Activated CD8-positive, alpha-beta memory T cell treated with anti-CD3 and anti-CD28 coated beads for 1 hour (primary cell): ENCODE measurements around the gene CEP70.
"Not testable (repeated sequence)": the region's sequence is repeated elsewhere in the genome, so short reads cannot be mapped to it uniquely, and the experiment has no call there.

ENCODE experiments used
- DNase-seq, 2 donors: peaks; one replicate each; pipeline ENCODE4 v3.0.0-alpha.2; 2020; ENCODE audit warnings: low read depth in 1 of 2; ENCODE audit errors: extremely low read depth in 1 of 2

Gene CEP70

DNA sequence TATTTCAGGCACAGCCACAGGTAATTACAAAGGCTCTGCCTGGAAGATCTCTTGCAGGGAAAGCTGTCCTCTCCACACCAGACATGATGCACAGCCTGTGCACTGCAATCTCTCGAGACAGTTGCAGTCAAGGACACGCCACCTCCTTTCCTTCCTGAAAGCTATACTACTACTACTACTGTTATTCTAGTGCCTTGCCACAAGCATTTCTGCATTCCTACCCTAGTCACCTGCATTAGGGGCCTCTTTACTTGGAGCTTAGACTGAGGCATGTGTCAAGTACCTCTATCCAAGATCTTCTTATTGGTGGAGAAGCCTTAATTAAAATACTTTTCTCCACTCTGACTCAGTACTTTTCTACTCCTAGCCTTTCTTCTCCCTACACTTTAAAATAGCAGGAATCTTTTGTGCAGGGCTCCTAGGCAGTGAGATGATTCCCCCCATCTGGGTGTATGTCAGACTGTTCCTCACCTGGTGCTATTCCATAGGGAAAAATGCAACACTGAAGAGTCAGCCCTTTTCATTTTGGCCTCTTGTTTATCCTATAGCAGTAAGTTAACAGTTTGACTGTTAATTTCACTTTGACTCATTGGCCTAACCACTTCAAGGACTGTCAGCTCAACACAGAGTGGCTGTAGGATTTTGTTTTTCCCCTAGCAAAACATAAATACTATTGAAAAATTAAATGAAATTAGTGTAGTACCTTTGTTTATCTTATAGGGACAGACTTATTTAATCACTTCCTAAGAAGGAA, 80.8 kb downstream of the CEP70 start:
- no peak for DNase-seq

- no peak for DNase-seq
These were observed 82.1 kb downstream of the CEP70 start for GRCh38 chr3:138511945-138512344.

DNA sequence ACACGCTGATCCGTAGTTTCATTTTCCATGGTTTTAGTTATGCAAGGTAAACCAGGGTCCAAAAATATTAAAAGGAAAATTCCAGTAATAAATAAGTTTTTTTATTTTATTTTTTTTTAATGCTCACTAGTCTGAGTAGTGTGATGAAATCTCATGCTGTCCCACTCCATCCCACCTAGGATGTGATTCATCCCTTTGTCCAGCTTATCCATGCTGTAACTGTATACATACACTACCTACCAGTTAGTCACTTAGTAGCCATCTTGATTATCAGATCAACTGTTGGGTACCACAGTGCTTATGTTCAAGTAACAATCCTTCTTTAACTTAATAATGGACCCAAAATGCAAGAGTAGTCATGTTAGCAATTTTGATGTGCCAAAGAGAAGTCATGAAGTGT, 84.5 kb downstream of the CEP70 start:
- DNase-seq, result no peak

DNA sequence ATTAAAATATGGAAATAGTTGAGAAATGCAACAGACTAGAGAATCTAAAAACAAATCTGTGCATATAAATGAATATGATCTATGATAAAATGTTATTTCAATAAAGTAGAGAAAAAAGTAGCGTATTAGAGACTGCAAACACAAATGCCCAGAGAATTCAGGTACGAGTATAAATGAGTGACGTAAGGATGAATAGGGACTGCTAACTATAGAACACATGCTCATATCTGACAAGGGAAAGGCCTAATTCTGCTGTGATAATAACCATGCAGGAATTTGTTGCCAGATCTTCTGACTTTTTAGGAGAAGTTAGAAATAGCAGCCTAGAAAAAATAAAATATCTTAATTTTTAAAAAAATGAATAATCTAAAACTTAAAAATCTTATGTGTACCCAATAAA, 86.5 kb downstream of the CEP70 start:
- DNase-seq, result no peak

DNA sequence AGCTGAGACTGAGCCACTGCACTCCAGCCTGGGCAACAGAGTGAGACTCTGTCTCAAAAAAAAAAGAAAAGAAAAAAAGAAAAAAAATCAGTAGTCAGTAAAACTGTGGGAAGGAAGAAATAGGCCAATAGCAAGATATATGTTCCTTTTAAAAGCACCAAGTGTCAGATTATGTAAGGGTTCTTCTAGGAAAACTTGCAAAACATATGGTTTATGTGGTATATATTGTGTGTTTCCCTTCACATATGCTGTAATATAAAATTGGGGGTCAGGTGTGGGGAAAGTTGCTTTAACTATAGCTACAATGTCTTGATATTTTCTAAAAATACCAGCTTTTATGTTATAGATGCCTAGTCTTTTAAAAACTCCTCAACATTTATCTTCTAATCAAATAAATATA, 95.1 kb downstream of the CEP70 start:
- DNase-seq, result no peak

DNA sequence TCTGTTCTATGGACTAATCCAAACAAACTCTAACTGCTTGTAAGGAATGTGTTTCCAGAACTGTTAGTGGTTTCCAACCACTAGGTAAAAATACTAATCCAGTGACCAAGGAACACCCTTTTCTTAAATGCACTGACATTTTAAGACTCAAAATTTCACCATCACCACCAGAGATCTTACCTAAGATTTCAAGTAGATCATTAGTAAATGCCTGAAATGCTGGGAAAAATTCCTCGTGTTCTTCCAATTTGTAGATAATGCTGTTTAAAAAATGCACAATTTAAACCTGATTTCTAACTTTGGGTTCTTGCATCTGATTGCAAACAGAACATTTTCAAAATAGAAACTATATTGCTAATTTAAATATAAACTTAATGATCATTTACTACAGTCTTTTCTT, 96.2 kb downstream of the CEP70 start:
- DNase-seq, result no peak

GRCh38 chr3:138497021-138497420, 97.0 kb downstream of the CEP70 start:
- no peak for DNase-seq

GRCh38 chr3:138496436-138496835, 97.6 kb downstream of the CEP70 start:
- no peak for DNase-seq

DNA sequence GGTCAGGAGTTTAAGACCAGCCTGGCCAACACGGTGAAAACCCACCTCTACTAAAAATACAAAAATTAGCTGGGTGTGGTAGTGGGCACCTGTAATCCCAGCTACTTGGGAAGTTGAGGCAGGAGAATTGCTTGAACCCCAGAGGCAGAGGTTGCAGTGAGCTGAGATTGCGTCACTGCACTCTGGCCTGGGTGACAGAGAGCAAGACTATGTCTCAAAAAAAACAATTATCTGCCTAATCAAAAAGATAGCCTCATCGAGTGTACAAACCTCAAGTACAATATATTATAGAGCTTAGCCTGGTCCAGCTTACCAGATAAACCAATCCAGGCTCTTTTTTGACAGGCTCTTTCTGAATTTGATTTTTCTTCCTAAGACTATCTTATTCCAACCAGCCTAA, 98.4 kb downstream of the CEP70 start:
- DNase-seq, result not testable (repeated sequence)

- no peak for DNase-seq
These were observed 99.5 kb downstream of the CEP70 start for GRCh38 chr3:138494607-138494929.

DNA sequence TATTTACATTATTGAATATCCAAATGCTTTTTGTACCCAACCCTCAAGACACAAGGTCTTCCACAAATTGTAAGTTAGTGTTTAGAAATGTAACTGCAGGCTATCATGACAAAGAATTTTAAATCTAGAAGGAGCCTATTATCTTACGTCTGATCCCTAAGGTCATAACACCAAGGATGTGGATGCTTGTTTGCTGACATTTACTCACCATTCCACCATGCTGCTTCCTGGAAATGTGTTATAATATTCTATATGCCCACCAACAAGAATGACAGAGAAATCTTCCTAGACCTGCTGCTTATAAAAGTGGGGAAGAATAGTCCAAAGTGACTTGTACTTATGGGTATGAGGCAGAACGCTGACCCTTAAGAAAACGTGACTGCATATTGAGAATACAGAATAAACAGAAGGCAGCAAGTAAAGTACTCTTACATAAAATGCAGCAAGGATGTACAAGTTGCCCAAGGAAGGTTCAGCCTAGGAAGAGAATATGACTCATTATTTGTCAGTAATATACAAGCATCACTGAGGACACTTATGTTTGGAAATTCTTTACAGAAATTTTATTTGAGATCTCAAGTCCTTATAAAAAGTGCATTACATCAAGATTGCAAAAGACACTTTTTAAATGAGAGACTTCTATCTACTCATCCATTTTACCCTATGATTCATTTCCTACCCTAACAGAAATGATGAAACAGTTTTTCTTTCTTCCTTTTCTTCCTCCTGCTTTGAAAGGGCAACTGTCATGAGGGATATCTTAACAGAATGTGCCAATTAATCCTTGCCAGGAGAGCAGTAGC, 100.1 kb downstream of the CEP70 start:
- no peak for DNase-seq

DNA sequence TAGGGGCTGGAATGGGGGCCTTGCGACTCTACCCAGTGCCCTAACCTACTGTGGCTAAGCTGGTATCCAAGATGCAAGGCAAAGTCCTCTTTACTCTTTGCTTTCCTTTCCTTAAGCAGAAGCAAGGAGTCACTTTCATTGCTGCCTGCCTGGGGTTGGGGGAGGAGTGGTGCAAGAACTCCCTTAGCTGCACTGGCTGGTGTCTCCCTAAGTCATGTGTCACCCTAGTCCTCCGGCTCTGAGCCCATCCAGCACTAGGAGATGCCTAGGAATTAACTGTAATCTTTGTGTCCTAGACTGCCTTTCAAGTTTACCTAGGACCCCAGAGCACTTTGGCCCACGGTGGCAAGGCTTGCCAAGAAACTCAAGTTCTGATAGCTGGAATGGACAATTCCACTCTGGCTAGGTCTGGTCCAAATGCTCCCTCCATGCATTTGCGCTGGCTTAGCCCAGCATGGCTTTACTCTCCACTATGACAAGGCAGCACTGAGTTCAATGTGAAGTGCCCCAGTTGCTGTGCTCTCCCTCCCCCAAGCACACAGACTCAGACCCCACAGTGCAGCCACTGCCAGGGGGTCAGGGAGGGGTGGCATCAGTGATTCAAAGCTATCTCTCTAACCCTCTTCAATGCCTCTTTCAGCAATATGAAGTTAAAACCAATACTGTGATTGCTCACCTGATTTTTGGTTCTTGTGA, 100.9 kb downstream of the CEP70 start:
- DNase-seq, result no peak

DNA sequence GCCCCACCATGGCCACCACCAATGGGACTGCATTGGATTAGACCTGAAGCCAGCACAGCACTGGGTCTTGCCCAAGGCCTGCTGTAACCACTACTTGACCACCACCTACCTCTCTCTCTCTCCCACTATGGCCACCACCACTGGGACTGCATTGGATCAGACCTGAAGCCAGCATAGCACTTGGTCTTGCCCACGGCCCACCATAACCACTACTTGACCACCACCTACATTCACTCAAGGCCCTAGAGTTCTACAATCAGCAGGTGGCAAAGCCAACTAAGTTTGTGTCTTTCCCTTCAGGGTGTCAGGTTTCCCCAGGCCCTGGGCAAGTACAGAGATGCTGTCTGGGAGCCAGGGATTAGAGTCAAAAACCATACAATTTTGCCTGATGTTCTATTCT, 102.1 kb downstream of the CEP70 start:
- no peak for DNase-seq

DNA sequence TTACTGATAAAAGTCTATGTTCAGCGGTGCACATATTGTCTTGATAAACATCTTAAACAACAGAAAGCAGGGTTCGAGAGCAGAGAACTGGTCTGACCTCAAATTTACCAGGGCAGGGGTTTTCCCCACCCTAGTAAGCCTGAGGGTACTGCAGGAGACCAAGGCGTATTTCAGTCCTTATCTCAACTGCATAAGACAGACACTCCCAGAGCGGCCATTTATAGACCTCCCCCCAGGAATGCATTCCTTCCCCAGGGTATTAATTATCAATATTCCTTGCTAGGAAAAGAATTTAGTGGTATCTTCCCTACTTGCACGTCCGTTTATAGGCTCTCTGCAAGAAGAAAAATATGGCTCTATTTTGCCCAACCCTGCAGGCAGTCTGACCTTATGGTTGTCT, 107.5 kb downstream of the CEP70 start:
- DNase-seq, result not testable (repeated sequence)

DNA sequence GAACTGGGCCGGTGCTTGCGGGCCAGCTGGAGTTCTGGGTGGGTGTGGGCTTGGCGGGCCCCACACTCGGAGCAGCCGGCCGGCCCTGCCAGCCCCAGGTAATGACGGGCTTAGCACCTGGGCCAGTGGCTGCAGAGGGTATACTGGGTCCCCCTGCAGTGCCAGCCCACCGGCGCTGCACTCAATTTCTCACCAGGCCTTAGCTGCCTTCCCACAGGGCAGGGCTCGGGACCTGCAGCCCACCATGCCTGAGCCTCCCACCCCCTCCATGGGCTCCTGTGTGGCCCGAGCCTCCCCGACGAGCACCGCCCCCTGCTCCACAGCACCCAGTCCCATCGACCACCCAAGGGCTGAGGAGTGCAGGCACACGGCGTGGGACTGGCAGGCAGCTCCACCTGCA, 109.4 kb downstream of the CEP70 start:
- not testable (repeated sequence) for DNase-seq

GRCh38 chr3:138479438-138479863, 114.6 kb downstream of the CEP70 start:
- no peak for DNase-seq

- DNase-seq, result no peak
These were observed 116.3 kb downstream of the CEP70 start for GRCh38 chr3:138477801-138478200.

- DNase-seq, result no peak
These were observed 116.9 kb downstream of the CEP70 start for GRCh38 chr3:138477120-138477519.

DNA sequence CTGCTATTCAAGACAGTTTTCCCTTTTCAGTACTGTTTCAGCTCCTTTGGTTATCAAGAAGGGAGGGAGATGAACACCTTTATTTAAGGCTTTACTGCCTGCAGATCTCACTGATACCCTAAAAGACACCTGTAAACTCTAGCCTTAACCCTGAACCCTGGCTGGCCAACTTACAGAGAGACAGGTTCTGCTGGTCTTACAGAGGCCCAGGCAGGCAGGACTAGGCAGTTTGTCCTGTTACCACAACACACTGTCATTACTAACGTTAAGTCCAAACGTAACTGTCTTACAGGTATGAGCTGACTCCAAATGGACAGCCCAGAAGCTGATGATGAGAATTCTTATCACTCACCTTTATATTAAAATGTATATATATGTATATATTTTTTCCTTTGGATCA, 117.5 kb downstream of the CEP70 start:
- DNase-seq, result no peak

- DNase-seq, result no peak
These were observed 119.9 kb downstream of the CEP70 start for GRCh38 chr3:138474163-138474562.

DNA sequence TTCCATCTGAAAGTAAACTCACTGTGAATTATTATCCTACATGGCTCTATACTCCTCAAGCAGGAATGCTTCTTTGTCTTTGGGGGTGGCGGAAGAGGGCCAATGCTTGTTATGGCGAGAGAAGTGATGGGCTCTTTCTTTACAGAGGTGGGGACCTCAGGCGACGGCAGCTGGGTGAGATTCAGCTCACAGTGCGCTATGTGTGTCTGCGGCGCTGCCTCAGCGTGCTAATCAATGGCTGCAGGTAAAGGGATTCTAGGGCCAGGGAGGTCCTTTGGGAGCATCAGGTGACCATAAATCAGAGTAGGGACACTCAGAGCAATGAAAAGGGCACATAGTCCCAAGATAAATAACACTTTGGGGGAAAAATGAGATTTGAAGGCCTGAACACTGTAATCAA, 120.7 kb downstream of the CEP70 start:
- no peak for DNase-seq
